Stimulated activated CD4-positive, alpha-beta T cell treated with anti-CD3 and anti-CD28 coated beads, Interleukin-4, amount 100 ng/mL, for 24 hours (primary cell): ENCODE results near the gene ARL8B.
"Not testable (repeated sequence)": the region's sequence is repeated elsewhere in the genome, so short reads cannot be mapped to it uniquely, and the experiment has no call there.

Source experiments
- DNase-seq: peaks from one replicate; pipeline ENCODE4 v3.0.0-alpha.2; 2020

The ARL8B gene

DNA sequence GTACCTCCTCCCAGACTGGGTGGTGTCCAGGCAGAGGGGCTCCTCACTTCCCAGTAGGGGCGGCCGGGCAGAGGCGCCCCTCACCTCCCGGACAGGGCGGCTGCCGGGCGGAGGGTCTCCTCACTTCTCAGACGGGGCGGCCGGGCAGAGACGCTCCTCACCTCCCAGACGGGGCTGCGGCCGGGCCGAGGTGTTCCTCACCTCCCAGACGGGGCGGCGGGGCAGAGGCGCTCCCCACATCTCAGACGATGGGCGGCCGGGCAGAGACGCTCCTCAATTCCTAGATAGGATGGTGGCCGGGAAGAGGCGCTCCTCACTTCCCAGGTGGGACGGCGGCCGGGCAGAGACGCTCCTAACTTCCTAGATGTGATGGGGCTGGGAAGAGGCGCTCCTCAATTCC lies 8.4 kb upstream of the ARL8B start:
- DNase-seq, result not testable (repeated sequence)

DNA sequence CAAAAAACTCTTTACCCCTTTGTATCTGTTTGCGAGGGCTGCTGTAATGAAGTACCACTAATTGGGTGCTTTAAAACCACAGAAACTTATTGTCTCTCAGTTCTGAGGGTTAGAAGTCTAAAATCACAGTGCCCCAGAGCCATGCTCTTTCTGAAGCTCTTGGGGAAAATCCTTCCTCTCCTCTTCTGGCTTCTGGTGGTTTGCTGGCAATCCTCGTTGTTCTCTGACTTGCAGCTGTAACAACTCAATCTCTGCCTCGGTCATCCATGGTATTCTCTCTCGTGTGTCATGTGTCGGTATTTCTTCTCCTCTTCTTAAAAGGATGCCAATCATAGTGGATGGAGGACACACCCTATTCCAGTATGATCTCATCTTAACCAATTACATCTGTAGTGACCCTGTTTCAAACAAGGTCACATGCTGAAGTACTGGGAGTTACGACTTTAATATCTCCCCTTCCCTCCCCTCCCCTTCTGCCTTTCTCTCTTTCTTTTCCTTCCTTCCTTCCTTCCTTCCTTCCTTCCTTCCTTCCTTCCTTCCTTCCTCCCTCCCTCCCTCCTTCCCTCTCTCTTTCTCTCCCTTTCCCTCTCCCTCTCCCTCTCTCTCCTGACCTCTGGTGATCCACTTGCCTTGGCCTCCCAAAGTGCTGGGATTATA lies 6.5 kb upstream of the ARL8B start:
- no peak for DNase-seq

DNA sequence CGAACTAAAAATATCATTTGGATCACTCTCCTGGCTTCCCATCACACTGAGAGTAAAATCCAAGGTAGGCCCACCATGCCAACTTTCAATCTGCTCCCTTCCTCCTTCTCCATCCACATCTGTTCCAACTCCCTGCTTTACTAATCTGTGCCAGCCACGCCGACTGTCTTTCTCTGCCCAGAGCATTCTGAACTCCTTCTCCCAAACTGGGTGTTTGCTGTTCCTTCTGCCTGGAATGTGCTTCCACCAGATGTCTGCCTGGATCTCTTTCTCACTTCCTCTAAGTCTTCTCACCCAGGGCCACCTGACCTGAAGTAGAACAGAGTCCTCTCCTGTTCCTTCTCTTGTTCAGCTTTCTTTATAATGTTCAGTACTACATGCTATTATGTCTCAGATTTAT lies 5.6 kb upstream of the ARL8B start:
- no peak for DNase-seq

DNA sequence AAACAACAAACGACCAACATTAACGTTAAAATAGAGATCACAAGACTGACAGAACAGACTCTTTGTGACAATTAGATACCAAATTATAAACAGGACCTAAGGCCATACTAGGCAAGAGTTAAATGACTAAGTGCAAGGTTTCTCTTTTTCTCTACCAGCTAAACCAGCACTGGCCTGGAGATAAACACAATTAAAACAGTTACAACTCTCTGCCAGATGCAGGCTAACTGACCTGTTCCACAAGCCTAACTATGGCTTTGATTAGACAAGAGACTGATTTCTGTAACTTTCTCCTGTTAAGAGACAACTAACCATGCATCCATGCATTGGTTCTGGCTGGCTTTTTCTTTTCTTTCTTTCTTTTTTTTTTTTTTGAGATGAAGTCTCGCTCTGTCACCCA lies 1.6 kb upstream of the ARL8B start:
- no peak for DNase-seq

DNA sequence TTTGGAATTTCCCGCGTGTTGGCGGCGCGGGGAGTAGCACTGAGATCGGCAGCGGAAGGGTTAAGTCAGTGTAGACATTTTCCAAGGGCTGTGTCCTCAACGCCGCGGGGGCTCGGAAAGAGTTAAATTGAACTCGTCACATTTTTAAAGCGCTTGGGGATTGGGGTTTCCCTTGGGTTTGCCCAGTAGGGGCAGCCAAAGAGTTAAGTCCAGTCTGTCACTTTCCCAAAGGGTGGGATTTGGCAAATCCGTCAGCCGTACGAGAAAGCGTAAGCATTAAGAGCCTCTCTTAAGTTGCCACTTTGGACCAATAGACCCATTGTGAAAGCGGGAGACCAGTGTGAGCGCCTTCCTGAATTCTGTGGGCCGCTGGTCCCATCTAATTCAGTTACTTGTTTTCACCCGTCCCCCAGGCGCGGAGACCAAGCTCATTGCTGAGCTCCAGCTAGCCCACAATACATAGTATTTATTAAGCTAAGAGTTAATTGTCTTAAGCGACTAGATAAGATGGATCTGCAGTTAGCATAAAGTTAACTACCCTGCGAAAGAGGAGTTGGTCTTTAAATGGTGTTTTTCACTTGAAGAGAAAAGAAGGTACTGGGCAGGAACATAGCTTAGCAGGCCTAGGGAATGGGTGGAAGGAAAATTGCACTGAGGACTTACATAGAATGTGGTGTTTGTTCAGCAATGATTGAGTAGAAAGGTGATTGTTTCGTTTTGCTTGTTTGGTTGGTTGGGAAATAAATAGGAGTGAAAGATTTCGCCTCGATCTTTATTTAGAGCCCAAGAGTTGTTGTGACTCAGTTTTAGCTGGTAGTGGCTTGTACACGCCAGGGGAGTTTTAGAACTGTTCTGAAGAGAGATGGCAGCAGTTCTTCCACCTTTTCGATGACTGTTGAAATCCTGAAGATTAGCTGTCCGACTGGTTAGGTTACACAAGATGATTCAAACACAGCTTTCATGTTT lies 932 bp downstream of the ARL8B start:
- peak; percentile 39 for DNase-seq

DNA sequence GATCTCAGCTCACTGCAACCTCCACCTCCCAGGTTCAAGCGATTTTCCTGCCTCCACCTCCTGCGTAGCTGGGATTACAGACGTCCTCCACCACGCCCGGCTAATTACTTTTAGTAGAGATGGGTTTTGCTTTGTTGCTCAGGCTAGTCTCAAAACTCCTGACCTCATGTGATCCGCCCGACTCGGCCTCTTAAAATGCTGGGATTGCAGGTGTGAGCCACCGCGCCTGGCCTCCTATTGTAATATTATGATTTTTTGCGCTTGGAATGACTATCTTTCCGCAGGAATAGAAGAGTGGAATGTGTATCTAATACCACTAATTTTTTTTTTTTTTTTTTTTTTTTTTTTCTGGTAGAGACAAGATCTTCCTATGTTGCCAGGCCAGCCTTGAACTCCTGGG lies 1.8 kb downstream of the ARL8B start:
- no peak for DNase-seq

DNA sequence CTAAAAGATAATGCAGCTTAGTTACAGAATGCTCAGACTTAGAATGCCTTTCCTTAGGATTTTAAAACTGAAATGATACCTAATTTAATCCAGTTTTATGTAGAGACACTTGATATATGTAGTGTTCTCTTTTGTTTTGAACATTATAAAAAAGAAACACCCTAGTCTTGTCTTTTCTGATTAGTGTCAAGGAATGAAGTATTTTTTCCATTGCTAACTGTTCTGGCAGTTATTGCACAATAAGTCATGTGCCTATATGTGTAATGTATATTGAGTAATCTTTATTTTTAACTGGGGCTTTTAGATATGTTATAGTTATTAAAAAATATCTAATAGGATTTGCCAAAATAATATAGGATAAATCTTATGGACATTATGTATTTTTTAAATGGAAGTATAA lies 4.5 kb downstream of the ARL8B start:
- DNase-seq, result no peak

DNA sequence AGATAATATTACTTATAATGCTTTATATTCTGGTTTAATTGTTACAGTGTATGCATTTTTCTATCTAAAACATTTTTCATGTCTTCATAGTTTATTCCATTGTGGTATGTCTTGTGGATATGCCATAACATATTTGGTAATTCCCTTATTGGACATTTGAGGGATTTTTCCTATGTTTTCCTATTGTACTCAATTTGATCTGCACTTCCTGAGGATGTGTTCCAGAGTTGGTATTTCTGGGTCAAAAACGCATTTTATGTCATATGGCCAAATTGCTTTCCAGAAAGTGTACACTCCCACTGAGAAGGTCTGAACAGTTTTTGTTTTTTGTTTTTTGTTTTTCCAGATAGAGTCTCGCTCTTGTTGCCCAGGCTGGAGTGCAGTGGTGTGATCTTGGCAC lies 6.8 kb downstream of the ARL8B start:
- DNase-seq, result no peak

DNA sequence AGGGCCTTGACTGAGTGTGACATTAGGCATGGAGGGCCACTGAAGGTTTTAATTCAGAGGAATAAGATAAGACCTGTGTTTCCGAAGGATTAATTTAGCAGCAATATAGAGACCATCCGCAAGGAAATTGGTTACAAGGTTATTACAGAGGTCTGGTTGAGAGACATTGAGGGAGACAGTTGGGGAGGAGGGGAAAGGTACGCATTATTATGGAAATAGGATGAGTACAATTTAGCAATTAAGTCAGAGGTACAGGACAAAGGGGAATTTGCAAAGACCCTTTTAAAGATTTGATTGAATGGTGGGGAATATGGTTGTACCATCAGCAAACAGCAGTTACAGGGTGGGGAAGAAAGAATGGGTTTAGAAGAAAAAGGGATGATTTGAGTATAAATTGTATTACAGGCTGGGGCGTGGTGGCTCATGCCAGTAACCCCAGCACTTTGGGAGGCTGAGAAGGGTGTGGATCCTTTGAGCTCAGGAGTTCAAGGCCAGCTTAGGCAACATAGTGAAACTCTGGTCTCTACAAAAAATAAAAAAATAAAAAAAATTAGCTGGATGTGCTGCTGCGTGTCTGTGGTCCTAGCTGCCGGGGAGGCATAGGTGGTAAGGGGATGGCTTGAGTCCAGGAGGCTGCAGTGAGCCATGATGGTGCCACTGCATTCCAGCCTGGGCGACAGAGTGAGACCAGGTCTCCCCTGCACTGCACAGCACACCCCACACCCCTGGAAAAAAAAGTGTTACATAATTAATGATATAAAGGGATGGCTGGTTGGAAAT lies 11.3 kb downstream of the ARL8B start:
- DNase-seq, result no peak

DNA sequence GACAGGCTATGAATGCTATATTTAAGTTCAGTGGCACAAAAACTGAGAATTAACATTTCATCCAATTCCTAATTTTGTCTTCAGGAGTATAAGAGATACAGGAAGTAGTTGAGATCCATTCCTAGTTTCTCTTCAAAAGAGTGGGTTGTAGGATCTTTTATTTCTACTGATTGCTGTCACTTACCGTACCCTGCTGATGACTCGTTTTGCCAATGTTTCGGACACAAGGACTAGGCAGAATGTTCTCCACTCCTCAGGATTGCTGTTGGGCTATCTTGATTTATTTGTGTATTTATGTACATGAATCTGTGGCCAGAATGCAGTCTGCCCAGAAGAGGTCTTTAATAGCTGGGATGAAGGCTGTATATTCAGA lies 11.9 kb downstream of the ARL8B start:
- no peak for DNase-seq

DNA sequence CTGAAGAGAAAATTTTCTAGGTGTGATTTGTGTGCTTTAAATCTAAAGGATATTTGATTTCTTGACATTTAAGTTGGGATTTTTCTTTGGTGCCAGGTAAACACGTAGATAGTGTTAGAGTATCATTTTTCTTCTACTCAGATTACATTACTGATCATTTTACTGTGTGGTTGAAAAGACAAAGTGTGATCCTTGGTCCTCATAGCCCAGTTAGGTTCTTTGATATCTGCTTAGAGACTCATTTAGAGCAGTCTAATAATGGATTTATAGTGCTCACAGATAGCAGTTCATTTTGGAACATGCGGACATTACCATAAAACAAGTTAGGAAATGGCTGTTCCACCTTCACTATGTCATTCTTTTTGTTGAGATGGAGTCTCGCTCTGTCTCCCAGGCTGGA lies 12.4 kb downstream of the ARL8B start:
- no peak for DNase-seq

DNA sequence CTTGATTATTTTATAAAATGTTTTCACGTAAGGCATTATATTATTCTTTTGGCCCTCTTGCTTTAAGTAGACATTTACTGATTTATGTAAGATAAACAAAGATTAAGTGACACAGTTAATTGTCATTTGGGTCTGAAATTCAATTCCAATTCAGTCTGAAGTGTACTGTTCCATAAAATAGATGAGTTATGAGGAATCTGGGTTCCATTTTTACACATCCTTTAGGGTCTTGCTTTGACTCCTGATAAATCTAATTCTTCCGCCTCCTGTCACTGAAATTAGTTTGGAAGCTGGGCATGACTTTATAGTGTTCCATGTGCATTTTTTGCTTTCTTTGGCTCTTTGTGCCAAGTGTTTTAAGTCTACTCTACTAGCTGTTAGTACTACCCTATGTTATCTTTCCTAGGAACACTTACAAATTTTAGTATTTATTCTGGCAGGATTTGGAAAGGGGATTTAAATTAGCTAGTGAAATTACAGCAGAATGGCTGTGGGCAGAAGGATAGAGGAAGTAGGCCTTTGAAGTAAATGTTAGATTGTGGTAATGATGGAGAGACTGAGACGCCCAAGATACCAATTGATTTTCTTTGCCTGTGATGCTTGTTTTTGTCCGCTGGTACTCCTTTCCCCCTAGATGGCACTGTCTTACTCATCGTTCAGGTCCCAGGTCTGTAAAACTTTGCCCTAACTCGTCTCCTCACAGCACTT lies 14.3 kb downstream of the ARL8B start:
- peak; percentile 29 for DNase-seq

DNA sequence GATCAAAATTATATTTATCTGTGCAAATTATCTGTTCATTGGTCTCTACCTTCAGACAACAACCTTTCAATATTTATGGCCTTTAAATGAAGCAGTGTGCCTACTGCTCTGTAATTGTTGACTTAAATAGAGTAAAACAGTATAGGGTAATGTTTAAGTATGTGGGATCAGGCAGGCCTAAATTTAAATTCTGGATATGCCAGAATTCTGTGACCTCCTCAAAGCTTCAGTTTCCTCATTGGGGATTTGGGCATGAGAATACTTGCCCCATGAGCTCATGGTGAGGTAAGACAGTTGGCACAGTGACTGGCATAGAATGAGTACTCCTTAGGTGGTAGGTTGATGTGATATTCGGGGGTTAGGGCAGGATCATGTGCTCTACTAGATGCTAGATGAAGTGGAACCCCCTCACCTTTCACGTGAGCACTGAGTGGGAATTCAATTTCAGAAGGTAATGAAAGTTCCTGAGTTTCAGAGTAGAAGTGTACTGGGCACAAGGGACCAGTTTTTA lies 14.9 kb downstream of the ARL8B start:
- no peak for DNase-seq

DNA sequence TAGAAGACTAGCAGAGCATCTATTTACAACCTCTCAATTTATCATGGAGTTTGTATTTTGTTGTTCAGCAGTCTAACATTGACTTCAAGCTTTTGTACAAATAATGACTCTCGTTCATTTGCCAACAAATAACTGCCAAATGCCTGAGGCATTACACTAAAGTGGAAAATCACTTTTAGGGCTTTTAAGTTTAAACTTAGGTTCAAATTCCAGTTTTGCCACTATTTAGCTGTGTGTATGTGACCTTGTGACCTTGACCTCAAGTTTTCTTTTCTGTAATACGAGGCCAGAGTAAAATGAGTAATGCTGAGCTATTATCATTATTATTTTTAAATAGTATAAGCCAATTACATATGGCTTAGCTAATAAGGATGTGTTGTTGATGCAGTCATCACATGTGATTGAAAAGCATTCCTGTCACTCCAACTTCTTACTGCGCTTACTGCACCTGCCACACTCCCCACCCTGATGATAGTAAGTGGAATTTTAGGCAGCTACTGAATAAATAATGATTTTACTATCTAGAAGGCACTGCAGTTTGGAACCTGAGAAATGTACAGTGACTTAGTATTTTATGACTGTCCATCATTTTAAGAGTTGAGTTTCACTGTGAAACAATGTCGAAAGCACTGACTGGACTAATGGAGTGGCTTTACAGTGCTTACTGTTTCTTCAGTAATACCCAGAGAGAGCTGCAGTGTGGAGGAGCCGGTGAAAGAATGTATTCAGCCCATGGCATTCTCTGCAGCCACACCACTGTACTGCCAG lies 16.3 kb downstream of the ARL8B start:
- DNase-seq, result no peak

DNA sequence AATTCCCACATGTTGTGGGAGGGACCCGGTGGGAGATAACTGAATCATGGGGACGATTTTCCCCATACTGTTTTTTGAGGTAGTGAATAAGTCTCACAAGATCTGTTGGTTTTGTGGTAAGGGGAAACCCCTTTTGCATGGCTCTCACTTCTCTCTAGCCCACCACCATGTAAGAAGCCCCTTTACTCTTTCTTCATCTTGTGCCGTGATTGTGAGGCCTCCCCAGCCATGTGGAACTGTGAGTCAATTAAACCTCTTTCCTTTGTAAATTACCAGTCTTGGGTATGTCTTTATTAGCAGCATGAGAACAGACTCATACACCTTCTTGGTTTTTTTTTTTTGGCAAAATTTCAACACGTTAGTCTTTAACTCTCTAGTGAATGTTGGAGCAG lies 18.1 kb downstream of the ARL8B start:
- DNase-seq, result no peak

DNA sequence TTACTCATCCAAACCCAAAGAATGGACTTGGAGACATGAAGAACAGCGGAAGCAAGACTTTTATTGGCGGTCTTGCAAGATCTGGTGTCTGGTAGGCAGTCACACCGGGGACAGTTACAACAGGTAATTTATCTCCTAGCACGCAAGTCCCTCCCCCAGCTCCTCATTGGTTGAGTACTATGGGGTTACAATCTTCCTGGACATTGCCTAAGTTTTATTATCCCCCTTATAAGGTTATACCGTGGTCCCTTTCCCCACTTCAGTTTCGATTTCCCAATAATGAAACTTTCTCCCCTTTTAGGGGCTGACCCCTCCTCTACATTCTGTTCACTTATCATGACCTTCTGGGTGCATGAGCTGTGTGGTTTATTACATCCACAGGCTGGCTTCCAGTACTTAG lies 18.7 kb downstream of the ARL8B start:
- DNase-seq, result no peak

DNA sequence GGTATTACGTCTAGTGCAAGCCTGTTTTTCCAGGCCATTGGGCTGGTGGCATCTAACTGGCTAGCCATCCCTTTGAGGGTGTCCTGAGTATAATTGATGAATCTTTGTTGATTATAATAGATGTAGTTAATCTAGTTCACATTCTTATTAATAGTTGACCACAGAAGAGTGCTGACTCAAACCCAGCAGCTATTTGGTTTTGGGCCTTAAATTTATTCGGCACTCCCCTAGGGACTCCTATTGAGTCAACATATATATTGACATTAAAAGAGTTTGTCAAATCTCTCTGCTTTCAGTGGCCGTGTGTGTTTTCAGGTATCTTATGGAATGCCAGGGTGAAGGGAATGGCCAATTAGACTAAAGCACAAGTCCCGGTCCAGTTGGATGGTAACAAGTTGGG lies 19.7 kb downstream of the ARL8B start:
- no peak for DNase-seq

DNA sequence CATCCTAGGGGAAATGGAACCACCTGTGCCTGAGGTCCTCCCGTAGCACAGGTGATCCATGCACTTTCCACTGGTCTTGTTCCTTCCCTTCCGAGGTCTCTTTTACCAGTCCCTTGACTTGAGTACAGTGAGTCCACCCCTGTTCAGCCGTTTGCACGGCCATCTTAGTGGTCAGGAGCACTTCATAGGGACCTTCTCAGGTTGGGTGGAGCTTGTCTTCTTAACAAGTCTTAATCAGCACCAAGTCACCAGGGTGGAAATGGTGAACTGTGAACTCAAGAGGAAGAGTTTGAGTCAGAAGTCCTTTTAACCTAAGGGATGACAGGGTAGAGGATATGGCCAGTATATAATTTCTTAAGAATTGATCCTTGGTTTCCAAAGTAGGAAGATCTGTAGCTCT lies 21.4 kb downstream of the ARL8B start:
- DNase-seq, result no peak

DNA sequence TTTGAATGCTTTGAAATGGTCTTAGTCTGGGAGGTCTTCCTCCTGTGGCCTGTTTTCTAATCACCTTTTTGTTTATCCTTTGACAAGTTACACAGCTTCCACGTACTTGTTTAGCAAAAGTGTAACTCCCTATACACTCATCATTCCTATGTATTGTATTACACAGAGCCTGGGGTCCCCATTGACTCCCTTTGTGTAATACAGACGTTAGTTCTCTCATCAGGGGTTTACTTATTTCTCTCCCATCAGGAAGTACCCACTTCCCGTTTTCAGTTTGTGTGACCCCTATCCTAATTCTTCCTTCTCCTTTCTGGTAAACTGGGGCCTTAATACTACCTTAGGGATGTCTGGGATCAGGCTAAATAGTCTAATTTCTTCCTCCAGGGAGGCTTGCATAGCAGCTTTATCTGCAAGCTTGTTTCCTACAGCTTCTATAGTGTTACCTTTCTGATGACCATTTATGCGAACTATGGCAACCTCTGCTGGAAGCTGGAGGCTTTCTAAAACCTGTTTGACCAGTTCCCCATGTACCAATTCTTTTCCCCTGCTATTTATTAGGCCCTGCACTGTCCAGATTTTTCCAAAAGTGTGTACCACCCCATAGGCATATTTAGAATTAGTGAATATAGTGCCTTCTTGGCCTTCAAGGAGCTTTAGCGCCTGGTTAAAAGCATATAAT lies 22.4 kb downstream of the ARL8B start:
- no peak for DNase-seq

DNA sequence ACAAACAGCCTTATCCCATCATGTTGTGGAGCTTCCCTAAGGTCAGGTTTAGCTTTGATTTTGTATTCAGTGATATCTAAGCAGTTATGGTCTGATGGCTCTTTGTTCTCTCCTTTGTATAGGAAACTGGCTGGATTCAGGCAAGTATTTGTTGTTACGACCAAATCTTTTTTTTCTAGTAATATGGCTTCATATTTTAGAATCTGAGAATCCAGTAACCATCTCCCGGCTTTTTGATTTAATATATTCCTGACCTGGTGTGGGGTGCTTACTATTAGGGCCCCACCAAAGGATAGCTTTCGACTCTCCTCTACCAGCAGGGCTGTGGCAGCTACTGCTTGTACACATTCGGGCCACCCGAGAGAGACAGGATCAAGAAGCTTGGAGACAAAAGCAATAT lies 23.0 kb downstream of the ARL8B start:
- DNase-seq, result no peak

DNA sequence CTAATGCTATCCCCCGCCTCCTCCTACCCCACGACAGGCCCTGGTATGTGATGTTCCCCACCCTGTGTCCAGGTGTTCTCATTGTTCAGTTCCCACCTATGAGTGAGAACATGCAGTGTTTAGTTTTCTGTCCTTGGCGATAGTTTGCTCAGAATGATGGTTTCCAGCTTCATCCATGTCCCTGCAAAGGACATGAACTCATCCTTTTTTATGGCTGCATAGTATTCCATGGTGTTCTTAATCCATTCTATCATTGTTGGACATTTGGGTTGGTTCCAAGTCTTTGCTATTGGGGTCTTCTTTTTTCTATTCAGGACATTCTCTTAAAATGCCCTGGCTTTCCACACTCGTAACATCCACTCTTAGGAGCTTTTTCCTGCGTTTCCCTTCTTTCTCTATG lies 25.1 kb downstream of the ARL8B start:
- DNase-seq, result not testable (repeated sequence)
